K562 (cell line): ENCODE data around the gene ERAL1. TPM values are rescaled to one million over a fixed set of nuclear protein-coding genes. Genes with fewer than 3 reads are reported as not detected.

ENCODE experiments used
- ARID2 ChIP-seq: fragments of 450-650 bp; IDR thresholded peaks from 2 replicates; pipeline ENCODE4 v1.6.1; 2017; ENCODE audit warnings: antibody characterized with exemption, mild to moderate bottlenecking
- CBX8 ChIP-seq: fragments of 200-600 bp; sonication (generic); IDR thresholded peaks from 2 replicates; pipeline ENCODE4 v1.6.1; 2012; ENCODE audit warnings: borderline replicate concordance, mixed run types, low read depth, mild to moderate bottlenecking, moderate library complexity, mixed read lengths, low read length, control low read depth, inconsistent platforms; ENCODE audit not compliant: poor library complexity, severe bottlenecking; ENCODE audit errors: extremely low read depth
- CHCHD3 ChIP-seq: fragments of 250-450 bp; sonication (Bioruptor Pico); IDR thresholded peaks from 2 replicates; pipeline ENCODE4 v2.1.2; 2022; ENCODE audit warnings: mild to moderate bottlenecking
- E2F4 ChIP-seq: sonication (generic); formaldehyde crosslinking; IDR thresholded peaks from 2 replicates; pipeline ENCODE4 v1.8.0; 2022; ENCODE audit warnings: mild to moderate bottlenecking, low read depth, missing genetic modification reagents
- FOXP1 ChIP-seq: sonication (generic); formaldehyde crosslinking; IDR thresholded peaks from 2 replicates; pipeline ENCODE4 v1.8.0; 2022; ENCODE audit warnings: mild to moderate bottlenecking, missing genetic modification reagents
- GATAD2A ChIP-seq: fragments of 450-650 bp; IDR thresholded peaks from 2 replicates; pipeline ENCODE4 v1.6.1; 2017
- JUND ChIP-seq, 2 experiments: IDR thresholded peaks; 2 replicates in 1 of 2; 3 replicates in 1 of 2; pipeline ENCODE4 v1.6.1; 2011; ENCODE audit warnings: borderline replicate concordance in 2 of 2, low read depth in 2 of 2, low read length in 2 of 2, improper control_type of control experiment in 1 of 2, missing biosample characterization in 1 of 2, missing genetic modification characterization in 1 of 2, missing genetic modification reagents in 1 of 2
- MCM3 ChIP-seq: fragments of 450-650 bp; IDR thresholded peaks from 2 replicates; pipeline ENCODE4 v1.6.1; 2016
- PML ChIP-seq: IDR thresholded peaks from 2 replicates; pipeline ENCODE4 v1.6.1; 2012; ENCODE audit warnings: low read length, inconsistent platforms
- RBM34 ChIP-seq: fragments of 200-400 bp; formaldehyde crosslinking; IDR thresholded peaks from 2 replicates; pipeline ENCODE4 v1.6.1; 2018; ENCODE audit warnings: low read length, borderline replicate concordance; ENCODE audit not compliant: insufficient read depth
- SIRT6 ChIP-seq: IDR thresholded peaks from one replicate; pipeline ENCODE4 v1.6.1; 2012; ENCODE audit warnings: low read depth, mild to moderate bottlenecking, control low read depth, inconsistent platforms, low read length, moderate library complexity
- SUPT5H ChIP-seq: fragments of 450-650 bp; IDR thresholded peaks from 2 replicates; pipeline ENCODE4 v1.6.1; 2016
- TBP ChIP-seq: optimal IDR thresholded peaks from 2 replicates; pipeline ENCODE3; 2011; ENCODE audit warnings: low read depth, low read length, improper control_type of control experiment
- ZNF175 ChIP-seq: fragments of 200-800 bp; sonication (Bioruptor generic); IDR thresholded peaks from 2 replicates; pipeline ENCODE4 v1.6.1; 2016; ENCODE audit warnings: low read depth, mild to moderate bottlenecking, missing genetic modification characterization, missing compliant biosample characterization
- ZNF444 ChIP-seq: fragments of 250-450 bp; sonication (Bioruptor Pico); IDR thresholded peaks from 2 replicates; pipeline ENCODE4 v1.4.0; 2020; ENCODE audit warnings: mild to moderate bottlenecking, moderate library complexity
- ZNF785 ChIP-seq: fragments of 250-450 bp; sonication (Bioruptor Pico); IDR thresholded peaks from 2 replicates; pipeline ENCODE4 v1.4.0; 2020; ENCODE audit warnings: mild to moderate bottlenecking
- ZNF79 ChIP-seq: fragments of 250-450 bp; sonication (Bioruptor Pico); IDR thresholded peaks from 2 replicates; pipeline ENCODE4 v1.4.0; 2020; ENCODE audit warnings: low read depth, mild to moderate bottlenecking, moderate library complexity
- polyA plus RNA-seq, 8 experiments: library from polyadenylated mRNA; depleted of rRNA in 4 of 8; stranded (reverse) in 5 of 8; unstranded in 3 of 8; fragments of >200 nt; fragmentation: Nextera tagmentation in 2 of 8; fragmentation: Illumina TruSeq in 1 of 8; extraction: Ambion mirVana in 2 of 8; extraction: Trizol in 1 of 8; gene quantifications; 2 replicates each; pipeline versions ENCODE4 v1.2.1 to v1.2.3, GENCODE V29; 2011 to 2014; ENCODE audit warnings: inconsistent platforms in 1 of 8, missing spikeins in 1 of 8
- total RNA-seq, 7 experiments: library from RNA; depleted of rRNA in 6 of 7; stranded (reverse); fragments of >200 nt in 6 of 7; fragmentation: Illumina TruSeq in 2 of 7; extraction: Trizol in 2 of 7; gene quantifications; 2 replicates each; pipeline versions ENCODE4 v1.2.1 to v1.2.3, GENCODE V29; 2011 to 2021; ENCODE audit warnings: low replicate concordance in 1 of 7
- TF ChIP-seq, protein P1 (sequence below), 2 experiments: fragments of 450-650 bp; IDR thresholded peaks; 2 replicates each; pipeline ENCODE4 v1.6.1; 2018; ENCODE audit warnings: mild to moderate bottlenecking in 2 of 2, low read depth in 1 of 2; ENCODE audit not compliant: partially characterized antibody in 2 of 2
- TF ChIP-seq, protein P2 (sequence below): IDR thresholded peaks from 3 replicates; pipeline ENCODE4 v1.6.1; 2011; ENCODE audit warnings: borderline replicate concordance, mild to moderate bottlenecking; ENCODE audit not compliant: insufficient read length, insufficient read depth
- TF ChIP-seq, protein P3 (sequence below): fragments of 200-800 bp; sonication (Bioruptor generic); IDR thresholded peaks from 2 replicates; pipeline ENCODE4 v1.6.1; 2017; ENCODE audit warnings: missing genetic modification characterization, missing compliant biosample characterization

The ERAL1 gene
- total and polyA plus RNA-seq, 9 of the 15 experiments (the other 6 are each of a cell fraction or from before 2014, with no cell fraction given), result 37.5 to 351 (median 106) TPM

DNA sequence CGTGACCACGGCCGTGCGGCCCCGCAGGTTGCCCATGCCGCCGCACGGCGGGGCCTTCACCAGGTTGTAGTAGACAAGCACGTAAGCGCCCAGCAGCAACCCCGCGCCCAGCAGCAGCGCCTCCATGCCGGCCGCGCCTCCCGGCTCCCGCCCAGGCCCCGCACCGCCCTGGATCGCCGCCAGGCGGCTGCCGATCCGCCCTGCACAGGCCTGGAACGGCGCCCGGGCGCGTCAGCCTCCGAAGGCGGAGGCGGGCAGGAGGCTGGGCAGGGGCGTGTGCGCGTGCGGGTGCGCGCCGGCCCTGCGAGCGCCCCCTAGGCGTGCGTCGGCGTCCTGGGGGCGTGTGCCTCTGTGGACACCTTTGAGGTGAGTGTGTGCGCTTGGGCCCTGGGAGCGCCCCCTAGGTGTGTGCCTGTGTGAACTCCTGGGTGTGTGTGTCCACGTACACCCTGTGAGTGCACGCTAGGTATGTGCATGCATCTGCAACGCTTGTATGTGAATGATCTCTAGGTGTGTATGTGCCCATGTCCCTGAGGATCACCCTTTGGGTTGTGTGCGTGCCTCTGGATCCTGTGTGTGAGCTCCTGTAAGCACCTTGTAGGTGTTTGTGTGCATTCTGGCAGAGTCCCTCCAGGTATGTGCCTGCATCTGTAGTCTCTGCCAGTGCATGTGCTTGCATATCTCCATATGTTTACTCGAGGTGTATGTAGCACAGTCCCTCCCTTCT lies 48.2 kb downstream of the ERAL1 start, which contains the start of gene DHRS13 (continued):
- TF ChIP-seq CBX8, result no peak
- TF ChIP-seq E2F4 (CRISPR knock-in tag), result no peak
- TF ChIP-seq TBP, result no peak
- peak; percentile 93 for TF ChIP-seq GATAD2A
- TF ChIP-seq, protein P1, sequence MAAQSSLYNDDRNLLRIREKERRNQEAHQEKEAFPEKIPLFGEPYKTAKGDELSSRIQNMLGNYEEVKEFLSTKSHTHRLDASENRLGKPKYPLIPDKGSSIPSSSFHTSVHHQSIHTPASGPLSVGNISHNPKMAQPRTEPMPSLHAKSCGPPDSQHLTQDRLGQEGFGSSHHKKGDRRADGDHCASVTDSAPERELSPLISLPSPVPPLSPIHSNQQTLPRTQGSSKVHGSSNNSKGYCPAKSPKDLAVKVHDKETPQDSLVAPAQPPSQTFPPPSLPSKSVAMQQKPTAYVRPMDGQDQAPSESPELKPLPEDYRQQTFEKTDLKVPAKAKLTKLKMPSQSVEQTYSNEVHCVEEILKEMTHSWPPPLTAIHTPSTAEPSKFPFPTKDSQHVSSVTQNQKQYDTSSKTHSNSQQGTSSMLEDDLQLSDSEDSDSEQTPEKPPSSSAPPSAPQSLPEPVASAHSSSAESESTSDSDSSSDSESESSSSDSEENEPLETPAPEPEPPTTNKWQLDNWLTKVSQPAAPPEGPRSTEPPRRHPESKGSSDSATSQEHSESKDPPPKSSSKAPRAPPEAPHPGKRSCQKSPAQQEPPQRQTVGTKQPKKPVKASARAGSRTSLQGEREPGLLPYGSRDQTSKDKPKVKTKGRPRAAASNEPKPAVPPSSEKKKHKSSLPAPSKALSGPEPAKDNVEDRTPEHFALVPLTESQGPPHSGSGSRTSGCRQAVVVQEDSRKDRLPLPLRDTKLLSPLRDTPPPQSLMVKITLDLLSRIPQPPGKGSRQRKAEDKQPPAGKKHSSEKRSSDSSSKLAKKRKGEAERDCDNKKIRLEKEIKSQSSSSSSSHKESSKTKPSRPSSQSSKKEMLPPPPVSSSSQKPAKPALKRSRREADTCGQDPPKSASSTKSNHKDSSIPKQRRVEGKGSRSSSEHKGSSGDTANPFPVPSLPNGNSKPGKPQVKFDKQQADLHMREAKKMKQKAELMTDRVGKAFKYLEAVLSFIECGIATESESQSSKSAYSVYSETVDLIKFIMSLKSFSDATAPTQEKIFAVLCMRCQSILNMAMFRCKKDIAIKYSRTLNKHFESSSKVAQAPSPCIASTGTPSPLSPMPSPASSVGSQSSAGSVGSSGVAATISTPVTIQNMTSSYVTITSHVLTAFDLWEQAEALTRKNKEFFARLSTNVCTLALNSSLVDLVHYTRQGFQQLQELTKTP (IDR thresholded peaks at IDR 0.05; ENCODE audit: low read depth in 1 of 2, partially characterized antibody in 2 of 2), result peak in 1 of 2 experiments; percentile 74
- no peak for TF ChIP-seq ZNF444 (CRISPR knock-in tag)
- no peak for TF ChIP-seq SIRT6
- TF ChIP-seq, protein P2, sequence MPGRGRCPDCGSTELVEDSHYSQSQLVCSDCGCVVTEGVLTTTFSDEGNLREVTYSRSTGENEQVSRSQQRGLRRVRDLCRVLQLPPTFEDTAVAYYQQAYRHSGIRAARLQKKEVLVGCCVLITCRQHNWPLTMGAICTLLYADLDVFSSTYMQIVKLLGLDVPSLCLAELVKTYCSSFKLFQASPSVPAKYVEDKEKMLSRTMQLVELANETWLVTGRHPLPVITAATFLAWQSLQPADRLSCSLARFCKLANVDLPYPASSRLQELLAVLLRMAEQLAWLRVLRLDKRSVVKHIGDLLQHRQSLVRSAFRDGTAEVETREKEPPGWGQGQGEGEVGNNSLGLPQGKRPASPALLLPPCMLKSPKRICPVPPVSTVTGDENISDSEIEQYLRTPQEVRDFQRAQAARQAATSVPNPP, result no peak
- no peak for TF ChIP-seq MCM3
- TF ChIP-seq ZNF175 (CRISPR knock-in tag), result no peak
- peak; percentile 96 for TF ChIP-seq ARID2
- no peak for TF ChIP-seq PML
- TF ChIP-seq SUPT5H, result no peak
- TF ChIP-seq, protein P3, sequence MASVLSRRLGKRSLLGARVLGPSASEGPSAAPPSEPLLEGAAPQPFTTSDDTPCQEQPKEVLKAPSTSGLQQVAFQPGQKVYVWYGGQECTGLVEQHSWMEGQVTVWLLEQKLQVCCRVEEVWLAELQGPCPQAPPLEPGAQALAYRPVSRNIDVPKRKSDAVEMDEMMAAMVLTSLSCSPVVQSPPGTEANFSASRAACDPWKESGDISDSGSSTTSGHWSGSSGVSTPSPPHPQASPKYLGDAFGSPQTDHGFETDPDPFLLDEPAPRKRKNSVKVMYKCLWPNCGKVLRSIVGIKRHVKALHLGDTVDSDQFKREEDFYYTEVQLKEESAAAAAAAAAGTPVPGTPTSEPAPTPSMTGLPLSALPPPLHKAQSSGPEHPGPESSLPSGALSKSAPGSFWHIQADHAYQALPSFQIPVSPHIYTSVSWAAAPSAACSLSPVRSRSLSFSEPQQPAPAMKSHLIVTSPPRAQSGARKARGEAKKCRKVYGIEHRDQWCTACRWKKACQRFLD (CRISPR knock-in tag), result peak; percentile 66; the same call in 1 of the 2 replicates
- no peak for TF ChIP-seq CHCHD3 (CRISPR knock-in tag)
- TF ChIP-seq FOXP1 (CRISPR knock-in tag), result peak; percentile 82; the same call in 1 of the 2 replicates
- no peak for TF ChIP-seq ZNF785
- TF ChIP-seq JUND (IDR thresholded peaks at IDR 0.05; ENCODE audit: borderline replicate concordance, low read depth, low read length), result peak; percentile 86; the same call in 1 of the 2 replicates
- peak; percentile 65; the same call in 1 of the 3 replicates for TF ChIP-seq JUND (tag; IDR thresholded peaks at IDR 0.05; ENCODE audit: borderline replicate concordance, low read depth, low read length)
- TF ChIP-seq ZNF79, result no peak
- TF ChIP-seq RBM34, result no peak
